ENCODE measurements around the gene PNLIPRP2.

GRCh38 chr10:116590590-116591444 is 29.9 kb upstream of the PNLIPRP2 start, which contains the start of gene PNLIPRP1:
- TF ChIP-seq CTCF (IDR thresholded peaks at IDR 0.05; ENCODE audit: insufficient read depth, low read length) (no peak), REST (IDR thresholded peaks at IDR 0.05; ENCODE audit: insufficient replicate concordance, low read depth) (no peak), GABPA (IDR thresholded peaks at IDR 0.05; ENCODE audit: low read depth) (no peak), POLR2AphosphoS5 (IDR thresholded peaks at IDR 0.05; ENCODE audit: low read depth) (no peak)

Measured in HL-60 (cell line).